ENCODE data around the gene HOATZ.

GRCh38 chr11:111582163-111582562 lies 67.6 kb downstream of the HOATZ start:
- no peak for TF ChIP-seq POLR2AphosphoS5 (IDR thresholded peaks at IDR 0.05; ENCODE audit: low read depth, low read length)
- TF ChIP-seq POLR2A (IDR thresholded peaks at IDR 0.05; ENCODE audit: low read depth, low read length): no peak
- TF ChIP-seq TAF1 (IDR thresholded peaks at IDR 0.05; ENCODE audit: low read depth, low read length): no peak
- TF ChIP-seq POU2F2 (IDR thresholded peaks at IDR 0.05; ENCODE audit: low read depth, low read length): no peak
- TF ChIP-seq SPI1 (IDR thresholded peaks at IDR 0.05; ENCODE audit: low read depth, low read length): no peak
- TF ChIP-seq PAX5 (IDR thresholded peaks at IDR 0.05; ENCODE audit: insufficient read depth, low read length, severe bottlenecking): no peak

Measured in GM12891 (cell line).